Measurements from ENCODE around the gene CCSER1.
"Not testable (repeated sequence)": the region's sequence is repeated elsewhere in the genome, so short reads cannot be mapped to it uniquely, and the experiment has no call there.

The CCSER1 gene

DNA sequence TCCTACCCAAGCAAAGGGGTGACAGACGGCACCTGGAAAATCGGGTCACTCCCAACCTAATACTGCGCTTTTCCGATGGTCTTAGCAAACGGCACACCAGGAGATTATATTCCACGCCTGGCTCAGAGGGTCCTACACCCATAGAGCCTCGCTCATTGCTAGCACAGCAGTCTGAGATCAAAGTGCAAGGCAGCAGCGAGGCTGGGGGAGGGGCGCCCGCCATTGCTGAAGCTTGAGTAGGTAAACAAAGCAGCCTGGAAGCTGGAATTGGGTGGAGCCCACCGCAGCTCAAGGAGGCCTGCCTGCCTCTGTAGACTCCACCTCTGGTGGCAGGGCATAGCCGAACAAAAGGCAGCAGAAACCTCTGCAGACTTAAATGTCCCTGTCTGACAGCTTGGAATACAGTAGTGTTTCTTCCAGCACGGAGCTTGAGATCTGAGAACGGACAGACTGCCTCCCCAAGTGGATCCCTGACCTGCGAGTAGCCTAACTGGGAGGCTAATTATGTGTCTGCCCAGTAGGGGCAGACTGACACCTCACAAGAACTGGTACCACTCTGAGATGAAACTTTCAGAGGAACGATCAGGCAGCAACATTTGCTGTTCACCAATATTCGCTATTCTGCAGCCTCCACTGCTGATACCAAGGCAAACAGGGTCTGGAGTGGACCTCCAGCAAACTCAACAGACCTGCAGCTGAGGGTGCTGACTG lies 784.7 kb downstream of the CCSER1 start:
- DNase-seq = not testable (repeated sequence)

DNA sequence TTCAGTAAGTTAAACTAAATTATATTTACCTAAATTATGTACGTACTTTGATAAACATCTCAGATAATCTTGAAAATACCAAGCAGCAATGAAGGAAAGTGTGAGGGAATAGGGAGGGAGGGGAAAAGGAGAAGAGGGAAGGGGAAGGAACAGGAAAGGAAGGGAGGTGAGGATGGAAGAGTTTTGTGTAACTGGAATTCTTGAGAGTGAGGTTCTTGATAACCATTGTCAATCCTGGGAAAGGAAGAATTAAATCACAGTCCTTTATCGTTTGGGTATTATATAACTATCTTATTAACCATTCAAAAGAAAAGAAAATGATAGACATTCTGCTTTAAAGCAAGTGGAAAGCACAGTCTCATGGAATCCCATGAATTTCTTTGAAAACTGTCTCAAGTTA lies 795.0 kb downstream of the CCSER1 start:
- no peak for DNase-seq

- DNase-seq = no peak
Observed at GRCh38 chr4:90926957-90927356, 799.8 kb downstream of the CCSER1 start.

- DNase-seq = no peak
Observed at GRCh38 chr4:90943311-90943710, 816.1 kb downstream of the CCSER1 start.

DNA sequence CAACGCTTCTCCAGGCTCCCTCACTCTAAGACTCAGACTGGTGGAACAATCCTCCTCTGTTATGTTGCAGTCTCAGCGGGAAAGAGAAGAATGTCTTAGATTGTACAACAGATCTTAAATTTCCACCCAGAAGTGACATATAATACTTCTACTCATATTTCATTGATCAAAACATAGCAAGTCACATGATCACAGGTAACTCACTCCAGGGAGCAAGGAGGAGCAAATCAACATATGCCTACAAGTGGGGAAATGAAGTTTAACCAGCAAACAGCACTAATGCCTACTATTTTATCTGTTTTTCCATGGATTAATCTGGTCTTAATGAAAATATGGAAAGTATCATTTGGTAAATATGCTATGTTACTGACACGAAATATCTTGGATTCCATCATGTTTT lies 819.8 kb downstream of the CCSER1 start:
- DNase-seq = no peak

DNA sequence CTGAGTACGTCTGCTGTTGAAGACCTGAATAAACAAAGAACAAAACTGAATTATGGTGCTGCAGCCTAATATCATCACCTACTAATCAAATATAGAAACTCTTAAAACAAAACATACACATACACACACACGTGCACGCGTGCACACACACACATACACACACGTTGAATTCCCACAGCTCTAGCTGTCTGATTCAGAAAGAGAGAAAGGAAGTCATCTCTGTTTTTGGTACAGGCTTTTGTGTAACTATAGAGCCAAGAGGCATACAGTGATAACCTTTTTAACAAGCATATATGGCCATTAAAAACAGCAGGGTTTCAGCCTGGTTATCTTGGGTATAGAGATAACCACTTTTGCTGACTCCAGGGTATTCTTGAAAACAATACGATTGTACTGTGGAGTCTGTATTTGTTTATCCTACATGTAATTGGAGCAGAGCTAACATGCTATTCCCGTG lies 823.2 kb downstream of the CCSER1 start:
- DNase-seq = no peak

DNA sequence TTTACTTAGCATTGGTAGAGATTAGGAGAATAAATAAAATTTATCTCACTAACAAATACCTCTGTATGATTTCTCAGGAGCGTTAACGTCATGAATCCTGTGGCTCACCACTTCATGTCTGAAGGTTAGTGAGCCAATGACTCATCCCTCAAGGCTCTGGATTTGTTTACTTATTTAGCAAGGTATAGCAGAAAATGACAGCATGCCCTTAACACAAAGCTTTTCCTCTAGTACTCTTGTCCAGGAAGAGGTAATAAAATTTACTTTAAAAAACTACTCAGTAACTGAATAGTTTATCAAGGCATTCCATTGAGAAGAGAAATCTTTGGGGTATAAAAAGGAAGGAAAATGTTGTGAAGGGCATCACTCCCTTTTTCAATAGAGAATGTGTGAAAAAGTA lies 823.8 kb downstream of the CCSER1 start:
- DNase-seq = no peak

DNA sequence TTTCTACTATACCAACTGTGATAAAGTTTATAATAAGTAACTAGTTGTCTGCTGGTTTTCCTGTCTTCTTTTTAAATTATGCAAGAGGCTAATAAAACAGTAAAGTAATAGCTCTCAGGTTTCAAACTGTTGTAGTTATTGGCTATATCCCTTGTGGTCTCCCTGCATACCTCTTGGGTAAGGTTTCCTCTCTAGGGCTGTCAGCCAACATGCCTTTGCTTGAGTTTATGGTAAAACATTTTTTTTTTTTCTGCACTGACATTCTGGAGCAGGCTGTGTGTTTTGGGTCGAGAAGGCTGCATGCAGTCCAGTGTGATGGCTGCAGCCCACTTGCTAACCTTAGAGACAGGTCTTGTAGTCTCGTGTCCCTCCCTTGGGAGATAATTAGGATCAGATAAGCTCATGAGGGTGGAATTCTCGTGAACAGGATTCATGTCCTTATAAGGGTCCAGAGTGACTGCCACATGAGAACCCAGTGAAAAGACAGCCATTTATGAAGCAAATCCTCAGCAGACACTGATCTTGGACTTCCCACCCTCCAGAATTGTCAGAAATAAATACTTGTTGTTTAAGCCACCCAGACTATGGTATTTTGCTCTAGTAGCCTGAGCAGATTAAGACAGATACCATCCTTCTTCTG lies 831.2 kb downstream of the CCSER1 start:
- no peak for DNase-seq

DNA sequence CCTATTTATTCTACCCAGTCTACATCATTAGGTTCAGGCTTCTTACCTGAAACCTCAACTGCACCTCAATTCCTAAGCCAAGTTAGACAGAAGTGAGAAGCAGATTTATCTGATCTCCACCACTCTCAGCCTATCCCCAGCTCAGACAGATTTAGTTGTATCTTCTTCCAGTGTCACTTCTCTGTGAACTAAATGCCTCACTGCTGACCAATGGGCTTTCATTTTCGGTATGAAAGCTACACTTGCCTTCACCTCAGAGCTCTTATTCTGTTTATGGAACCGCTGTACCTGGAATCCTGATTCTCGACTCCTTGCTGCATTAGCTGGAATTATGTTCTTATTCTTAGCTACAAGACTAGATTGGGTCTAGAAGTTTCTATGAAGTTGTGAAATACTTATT lies 833.2 kb downstream of the CCSER1 start:
- DNase-seq = no peak

DNA sequence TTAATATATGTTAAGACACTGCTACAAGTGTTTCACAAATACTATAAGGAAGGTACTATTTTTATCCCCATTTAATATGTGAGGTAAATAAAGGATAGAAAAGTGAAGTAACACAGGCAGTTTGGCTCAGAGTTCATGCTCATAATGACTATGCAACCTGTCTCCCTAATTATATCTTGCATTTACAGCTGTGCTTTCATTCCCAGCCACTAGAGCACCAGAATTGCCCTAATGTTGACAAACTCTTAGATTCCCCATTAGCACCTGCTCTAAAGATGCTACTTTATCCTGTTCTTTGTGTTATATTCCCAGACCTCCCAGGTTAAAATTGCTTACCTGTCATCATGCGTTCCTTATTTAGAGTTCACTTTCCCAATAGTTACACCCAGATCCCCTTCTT lies 833.6 kb downstream of the CCSER1 start:
- no peak for DNase-seq

- no peak for DNase-seq
Observed at GRCh38 chr4:90970021-90970420, 842.8 kb downstream of the CCSER1 start.

DNA sequence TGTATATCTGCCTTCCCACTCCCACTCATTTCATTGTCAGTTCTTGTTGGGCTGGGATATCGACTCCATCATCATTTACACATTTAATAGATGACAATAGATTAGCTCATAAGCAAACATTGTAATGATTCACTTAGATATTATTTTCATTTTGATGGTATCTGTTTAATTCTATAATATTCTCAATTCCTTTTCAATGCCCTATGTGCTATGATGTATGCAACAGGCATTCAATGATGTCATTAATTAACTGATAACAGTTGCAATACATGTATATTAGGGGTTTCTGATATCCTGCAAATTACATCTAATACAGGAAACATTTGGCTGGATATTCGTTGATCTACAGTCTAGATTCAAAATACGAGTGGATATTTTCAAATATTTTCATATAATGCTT lies 850.5 kb downstream of the CCSER1 start:
- DNase-seq = no peak

GRCh38 chr4:90979556-90979955 lies 852.4 kb downstream of the CCSER1 start:
- DNase-seq = no peak

DNA sequence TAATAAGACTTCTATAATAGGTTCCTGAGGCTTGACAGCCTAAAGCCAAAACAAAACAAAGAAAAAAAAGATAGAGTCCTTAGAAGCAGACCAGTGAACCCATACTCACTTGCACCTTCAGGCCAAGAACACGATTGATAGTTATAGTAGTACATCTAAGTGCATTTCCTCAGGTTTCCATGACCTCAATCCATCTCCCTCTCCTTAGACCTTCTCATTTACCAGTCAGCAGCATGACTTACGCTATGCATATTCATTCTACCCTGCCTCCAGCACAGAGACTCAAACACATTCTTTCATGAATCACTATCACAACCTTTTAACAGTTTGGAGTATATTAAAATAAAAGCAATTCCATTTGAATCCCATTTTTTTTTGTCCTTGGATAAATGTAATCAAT lies 855.6 kb downstream of the CCSER1 start:
- DNase-seq = no peak

- DNase-seq = no peak
Observed at GRCh38 chr4:90990284-90990683, 863.1 kb downstream of the CCSER1 start.

DNA sequence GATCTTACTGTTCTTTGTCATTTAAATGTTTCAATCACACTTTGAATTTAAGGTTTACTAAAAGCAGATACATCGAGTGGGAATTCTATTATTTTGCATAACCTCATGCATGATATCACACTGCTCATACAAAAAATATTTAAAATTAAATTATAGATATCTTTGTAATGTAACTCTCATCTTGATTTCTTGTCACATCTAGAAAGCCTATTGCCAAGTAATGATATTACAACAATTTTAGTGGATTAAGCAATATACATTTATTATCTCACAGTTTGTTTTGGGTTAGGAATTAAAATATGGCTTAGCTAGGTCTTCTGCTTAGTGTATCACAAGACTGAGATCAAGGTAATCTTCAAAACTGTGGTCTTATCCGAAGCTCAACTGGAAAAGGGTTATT lies 865.0 kb downstream of the CCSER1 start:
- no peak for DNase-seq

GRCh38 chr4:90994851-90995574 lies 867.8 kb downstream of the CCSER1 start:
- DNase-seq = no peak

- DNase-seq = no peak
Observed at GRCh38 chr4:90995996-90996395, 868.8 kb downstream of the CCSER1 start.

DNA sequence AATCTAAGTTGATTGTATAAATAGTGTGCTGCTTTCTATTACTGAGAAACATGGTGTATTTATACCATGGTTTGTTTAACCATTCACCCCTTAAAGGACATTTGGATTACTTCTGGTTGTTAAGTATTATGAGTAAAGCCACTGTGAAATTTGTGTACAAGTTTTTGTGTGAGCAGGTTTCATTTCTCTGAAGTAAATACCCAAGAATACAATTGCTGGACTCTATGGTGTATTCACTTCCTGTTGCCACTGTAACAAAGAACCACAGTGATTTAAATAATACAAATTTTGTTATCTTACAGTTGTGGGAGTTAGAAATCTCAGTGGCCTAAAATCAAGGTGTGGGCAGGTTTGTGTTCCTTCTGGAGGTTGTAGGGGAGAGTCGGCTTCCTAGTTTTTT lies 869.6 kb downstream of the CCSER1 start:
- no peak for DNase-seq

DNA sequence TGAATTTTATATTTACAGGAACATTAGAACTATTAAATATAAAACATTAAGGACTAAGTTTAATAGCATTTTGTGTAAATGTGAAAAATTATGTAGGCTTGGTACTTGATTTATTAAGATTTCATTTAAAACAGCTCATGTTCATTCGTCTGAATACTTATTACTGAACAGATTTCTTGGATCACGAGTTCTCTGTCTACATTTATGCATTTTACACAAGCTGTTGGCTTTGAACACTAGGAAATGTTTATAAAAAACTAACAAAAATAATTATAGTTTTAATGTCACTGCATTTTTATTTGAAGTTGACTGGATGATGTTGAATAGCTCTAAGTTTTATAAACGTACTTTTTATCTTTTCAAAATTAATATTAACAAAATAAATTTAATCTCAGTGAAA lies 888.7 kb downstream of the CCSER1 start:
- no peak for DNase-seq

DNA sequence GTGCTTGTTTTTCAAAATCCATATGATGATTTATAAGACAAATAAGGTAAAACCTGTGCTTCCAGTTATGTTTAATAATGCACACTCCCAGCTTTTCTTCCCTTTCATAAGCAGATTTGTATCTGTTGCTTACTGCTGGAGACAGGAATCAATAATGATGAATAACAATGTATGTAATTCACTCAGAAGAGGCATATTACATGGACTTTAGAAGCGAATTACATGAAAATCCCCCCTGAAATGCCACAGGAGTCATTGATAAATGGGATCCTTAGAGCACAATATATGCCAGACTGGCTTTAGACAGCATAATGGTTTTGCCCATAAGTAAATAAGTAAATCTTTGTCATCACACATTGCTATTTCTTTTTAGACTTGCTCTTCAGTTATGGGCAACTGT lies 892.3 kb downstream of the CCSER1 start:
- DNase-seq = no peak

DNA sequence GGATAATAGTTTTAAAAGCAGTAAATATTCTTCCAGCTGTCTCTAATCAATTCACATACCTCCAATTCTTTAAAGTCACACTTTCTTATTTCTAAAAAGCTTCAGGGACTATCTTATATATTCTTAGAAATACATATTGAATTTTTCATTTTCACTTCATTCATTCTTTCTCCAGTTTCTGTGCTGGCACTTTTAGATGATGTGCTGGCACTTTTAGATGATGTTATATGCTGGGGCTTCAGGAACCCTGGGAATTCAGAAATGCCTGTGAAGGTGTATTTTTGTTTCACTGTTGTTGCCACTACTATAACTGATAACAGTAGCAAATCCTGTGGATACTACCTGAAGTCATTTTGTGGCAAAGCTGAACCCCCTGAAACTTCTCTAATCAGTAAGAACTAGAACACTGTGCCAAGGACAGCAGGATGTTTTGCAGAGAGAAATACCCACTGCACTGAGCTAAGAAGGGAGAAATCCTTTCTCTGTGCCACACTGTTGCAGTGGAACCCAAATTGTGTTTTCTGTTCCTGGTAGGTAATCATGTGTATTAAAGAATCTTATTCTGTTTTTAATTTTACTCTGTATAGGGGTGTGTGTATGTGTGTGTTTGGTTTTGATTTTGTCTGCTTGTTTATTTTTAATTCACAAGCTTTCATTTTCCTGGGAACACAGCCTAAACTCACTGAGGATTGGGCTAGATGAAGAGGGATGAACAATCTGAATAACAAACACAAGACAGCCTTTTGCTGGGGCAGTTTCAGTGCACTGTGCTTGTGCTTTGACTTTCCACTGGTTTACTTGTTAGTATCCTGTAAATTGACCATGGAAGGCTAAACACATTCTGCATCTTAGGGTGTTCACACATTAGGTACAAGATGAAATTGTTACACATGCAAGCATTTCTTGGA lies 898.3 kb downstream of the CCSER1 start:
- DNase-seq = no peak
